H7 (cell line): ENCODE results near the gene CELA2A. TPM values are rescaled to one million over a fixed set of nuclear protein-coding genes. Genes with fewer than 3 reads are reported as not detected.
"Not testable (repeated sequence)": the region's sequence is repeated elsewhere in the genome, so short reads cannot be mapped to it uniquely, and the experiment has no call there.

Source experiments
- DNase-seq: peaks from one replicate; pipeline ENCODE4 v3.0.0; 2012
- H3K27me3 ChIP-seq: 2 replicates; pipeline ENCODE4 v1.6.0; 2011; ENCODE audit warnings: mild to moderate bottlenecking, low read length; ENCODE audit not compliant: control insufficient read depth, insufficient read depth
- H3K36me3 ChIP-seq: replicated peaks from 2 replicates; pipeline ENCODE4 v1.5.1; 2011; ENCODE audit warnings: low read length; ENCODE audit not compliant: control insufficient read depth, insufficient read depth
- H3K4me3 ChIP-seq: 2 replicates; pipeline ENCODE4 v1.5.1; 2011; ENCODE audit warnings: low read depth, mild to moderate bottlenecking, control low read depth, low read length, moderate library complexity; ENCODE audit not compliant: insufficient read depth
- total RNA-seq: library from RNA; depleted of rRNA; stranded (reverse); fragments of >200 nt; shearing (Covaris generic); gene quantifications from 2 replicates; pipeline ENCODE4 v1.2.3, GENCODE V29; 2014

CELA2A gene
- total RNA-seq, 1 experiment from 2014 or later = not detected

GRCh38 chr1:15504436-15504835, 47.9 kb downstream of the CELA2A start:
- Histone ChIP-seq H3K4me3 (no peak overlapping the region), H3K27me3 (no peaks in the 10 kb centered on the region), H3K36me3 (peaks cover 1% of the 10 kb centered on the region)
- no peak for DNase-seq

DNA sequence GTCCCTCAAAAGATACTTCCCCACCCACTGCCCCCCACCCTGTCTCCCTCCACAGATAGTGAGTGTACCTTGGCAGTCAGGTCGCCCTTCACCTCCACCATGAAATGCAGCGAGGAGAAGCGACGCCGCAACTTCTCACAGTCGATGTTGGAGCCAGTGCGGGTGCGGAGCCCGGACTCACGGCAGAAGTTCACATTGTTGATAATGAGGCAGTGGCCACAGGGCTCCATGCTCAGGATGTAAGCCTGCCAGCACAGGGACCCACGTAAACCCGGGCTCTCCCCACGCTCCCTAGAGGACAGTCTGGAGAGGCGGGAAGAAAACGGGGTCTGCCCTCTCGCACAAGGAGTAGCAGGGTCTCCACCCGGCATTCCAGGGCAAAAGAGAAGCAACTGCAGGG, 50.3 kb downstream of the CELA2A start:
- DNase-seq = no peak
- Histone ChIP-seq H3K4me3 (no peak overlapping the region), H3K36me3 (peaks cover 1% of the 10 kb centered on the region), H3K27me3 (no peaks in the 10 kb centered on the region)

DNA sequence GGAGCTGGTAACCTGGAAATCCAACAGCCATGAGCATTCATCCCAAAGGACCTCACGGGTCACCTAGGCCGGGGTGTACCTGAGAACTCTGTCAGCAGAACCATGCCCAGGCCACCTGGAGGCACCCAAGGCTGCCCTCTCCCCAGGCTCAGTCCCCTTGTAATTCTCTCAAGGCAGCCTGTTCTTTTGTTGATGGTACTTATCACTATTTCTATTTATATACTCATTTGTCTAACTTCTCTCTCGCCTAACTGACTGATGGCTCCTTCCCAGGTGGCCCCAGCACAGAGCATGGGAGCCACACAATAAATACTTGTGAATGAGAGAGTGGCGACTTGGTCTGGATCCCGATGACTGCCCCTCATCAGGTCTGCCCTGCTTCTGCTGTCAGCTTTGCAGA, 50.7 kb downstream of the CELA2A start:
- no peak for DNase-seq
- no peaks in the 10 kb centered on the region for H3K27me3 ChIP-seq
- H3K36me3 ChIP-seq = peaks cover 2% of the 10 kb centered on the region
- no peak overlapping the region for H3K4me3 ChIP-seq

GRCh38 chr1:15508700-15509487, 52.4 kb downstream of the CELA2A start:
- Histone ChIP-seq H3K27me3 (no peaks in the 10 kb centered on the region), H3K36me3 (peaks cover 2% of the 10 kb centered on the region), H3K4me3 (no peak overlapping the region)
- DNase-seq = peak; percentile 83

DNA sequence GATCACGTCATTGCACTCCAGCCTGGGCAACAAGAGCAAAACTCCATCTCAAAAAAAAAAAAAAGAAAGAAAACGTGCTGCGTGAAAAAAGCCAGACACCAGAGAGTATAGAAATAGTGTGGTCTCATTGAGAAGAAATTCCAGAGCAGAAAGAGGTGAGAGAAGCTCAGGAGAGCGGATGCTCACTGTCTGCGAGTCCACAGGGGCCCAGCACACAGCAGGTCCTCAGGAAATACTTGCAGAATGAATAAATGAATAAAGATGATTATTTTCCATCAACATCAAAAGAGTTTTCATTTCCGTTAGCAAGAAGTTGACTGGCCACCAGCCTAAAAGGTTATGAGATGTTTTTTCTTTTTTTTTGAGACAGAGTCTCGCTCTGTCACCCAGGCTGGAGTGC, 53.1 kb downstream of the CELA2A start:
- Histone ChIP-seq H3K27me3 (no peaks in the 10 kb centered on the region), H3K36me3 (peaks cover 2% of the 10 kb centered on the region), H3K4me3 (no peak overlapping the region)
- DNase-seq = no peak

GRCh38 chr1:15510611-15511405, 54.3 kb downstream of the CELA2A start:
- Histone ChIP-seq H3K4me3 (no peak overlapping the region), H3K36me3 (peaks cover 2% of the 10 kb centered on the region), H3K27me3 (no peaks in the 10 kb centered on the region)
- DNase-seq = no peak

DNA sequence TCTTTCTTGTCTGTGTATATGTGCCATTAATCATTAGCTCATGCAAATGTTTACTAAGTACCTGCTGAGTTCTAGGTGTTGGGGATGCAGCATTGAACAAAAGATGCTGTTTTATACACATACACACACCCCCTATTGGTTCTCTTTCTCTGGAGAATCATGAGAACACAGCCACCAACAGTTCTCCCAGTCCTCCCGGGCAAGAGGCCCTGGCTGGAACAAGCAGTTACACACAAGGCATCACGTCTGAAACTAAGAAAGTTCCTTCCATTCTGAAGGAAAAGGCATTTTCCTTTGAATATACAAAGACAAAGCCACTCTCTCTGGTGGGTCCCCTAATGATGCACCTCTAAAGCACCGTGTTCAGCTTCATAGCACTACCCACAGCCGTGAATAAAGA, 56.7 kb downstream of the CELA2A start:
- DNase-seq = no peak
- Histone ChIP-seq H3K27me3 (no peaks in the 10 kb centered on the region), H3K36me3 (peaks cover 2% of the 10 kb centered on the region; the same call in 1 of the 2 replicates), H3K4me3 (no peak overlapping the region)

DNA sequence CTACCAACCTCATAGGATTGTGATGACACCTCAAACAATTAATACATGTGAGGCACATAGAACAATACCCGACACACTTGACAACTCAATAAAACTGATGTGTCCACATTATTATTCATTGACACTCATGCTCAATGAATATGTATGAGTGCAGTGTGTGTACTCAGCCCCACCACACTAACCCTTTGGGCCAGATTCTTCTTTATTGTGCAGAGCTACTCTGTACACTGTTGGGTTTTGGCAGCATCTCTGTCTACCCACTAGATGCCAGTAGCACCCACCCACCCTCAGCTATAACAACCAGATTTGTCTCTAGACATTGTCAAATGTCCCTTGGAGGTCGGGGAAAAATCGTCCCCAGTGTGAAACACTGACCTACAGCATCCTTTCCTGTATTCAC, 57.4 kb downstream of the CELA2A start:
- no peak for DNase-seq
- Histone ChIP-seq H3K36me3 (peaks cover 2% of the 10 kb centered on the region; the same call in 1 of the 2 replicates), H3K27me3 (no peaks in the 10 kb centered on the region), H3K4me3 (no peak overlapping the region)

DNA sequence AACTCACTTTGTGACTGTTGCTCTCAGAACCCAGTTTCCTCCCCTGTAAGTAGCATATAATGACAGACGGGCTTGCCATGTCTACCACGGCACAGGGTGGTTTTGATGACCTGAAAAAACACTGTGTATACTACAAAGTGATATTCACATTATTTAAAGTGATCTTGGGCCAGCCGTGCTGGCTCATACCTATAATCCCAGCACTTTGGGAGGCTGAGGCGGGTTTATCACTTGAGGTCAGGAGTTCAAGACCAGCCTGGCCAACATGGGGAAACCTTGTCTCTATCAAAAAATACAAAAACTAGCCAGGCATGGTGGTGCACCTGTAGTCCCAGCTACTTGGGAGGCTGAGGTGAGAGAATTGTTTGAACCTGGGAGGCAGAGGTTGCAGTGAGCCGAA, 58.0 kb downstream of the CELA2A start:
- H3K4me3 ChIP-seq, H3K36me3 ChIP-seq, H3K27me3 ChIP-seq, DNase-seq: not testable (repeated sequence)

GRCh38 chr1:15515022-15515663, 58.6 kb downstream of the CELA2A start:
- no peak overlapping the region for H3K4me3 ChIP-seq
- H3K36me3 ChIP-seq = peaks cover 2% of the 10 kb centered on the region; the same call in 1 of the 2 replicates
- no peak for DNase-seq
- H3K27me3 ChIP-seq = no peaks in the 10 kb centered on the region

DNA sequence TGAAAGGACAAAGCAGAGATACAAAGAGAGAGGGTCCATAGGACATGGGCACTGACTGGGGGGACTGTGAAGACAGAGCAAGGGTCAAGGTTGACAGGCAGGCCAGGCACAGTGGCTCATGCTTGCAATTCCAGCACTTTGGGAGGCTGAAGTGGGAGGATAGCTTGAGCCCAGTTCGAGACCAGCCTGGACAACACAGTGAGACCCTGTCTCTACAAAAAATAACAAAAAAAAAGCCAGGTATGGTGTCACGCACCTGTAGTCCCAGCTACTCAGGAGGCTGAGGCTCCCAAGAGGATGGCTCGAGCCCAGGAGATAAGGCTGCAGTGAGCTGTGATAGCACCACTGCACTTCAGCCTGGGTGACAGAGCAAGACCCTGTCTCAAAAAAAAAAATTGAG, 63.1 kb downstream of the CELA2A start:
- Histone ChIP-seq H3K36me3 (no peaks in the 10 kb centered on the region; the same call in 1 of the 2 replicates), H3K27me3 (no peaks in the 10 kb centered on the region)
- DNase-seq = no peak

GRCh38 chr1:15521206-15521906, 64.8 kb downstream of the CELA2A start:
- not testable (repeated sequence) for DNase-seq, H3K36me3 ChIP-seq, H3K27me3 ChIP-seq, H3K4me3 ChIP-seq

More for the DNA sequence above, 63.1 kb downstream of the CELA2A start:
- no peak overlapping the region for H3K4me3 ChIP-seq
